CD4-positive, alpha-beta T cell (primary cell): ENCODE data around the gene IQCH. TPM values are rescaled to one million over a fixed set of nuclear protein-coding genes. Genes with fewer than 3 reads are reported as not detected.

Experiments
- ATAC-seq: fragments of 200-7000 bp; cut with Tn5 transposase; one replicate; pipeline ENCODE4 v1.10.0; 2022; ENCODE audit warnings: mild to moderate bottlenecking; ENCODE audit not compliant: poor library complexity
- CTCF ChIA-PET: fragments of 350-600 bp; sonication (Branson Sonifier 250); formaldehyde crosslinking; loops from one replicate; lab custom pipeline; 2021; ENCODE audit warnings: antibody characterized with exemption, inconsistent platforms; lab: Charles Lee
- POLR2A ChIA-PET: fragments of 350-600 bp; sonication (Branson Sonifier 250); formaldehyde crosslinking; loops from one replicate; lab custom pipeline; 2021; ENCODE audit warnings: antibody characterized with exemption, inconsistent platforms; lab: Charles Lee
- DNase-seq, 14 experiments: peaks; one replicate each; pipeline ENCODE4 v3.0.0-alpha.2; 2013 to 2020; ENCODE audit warnings: mixed read lengths in 2 of 14
- H3K27ac ChIP-seq, 2 donors: one replicate each; pipeline versions ENCODE4 v1.5.1 to v1.7.0; 2013; ENCODE audit warnings: low read length in 2 of 2, low read depth in 1 of 2, mild to moderate bottlenecking in 1 of 2
- H3K27me3 ChIP-seq, 2 experiments: 1 replicate in 1 of 2; 2 replicates in 1 of 2; pipeline versions ENCODE4 v1.6.1 to v1.7.0; 2013; ENCODE audit warnings: low read length in 2 of 2, control low read depth in 1 of 2, mild to moderate bottlenecking in 1 of 2, moderate library complexity in 1 of 2; ENCODE audit not compliant: insufficient read depth in 2 of 2, control insufficient read depth in 1 of 2
- H3K36me3 ChIP-seq: one replicate; pipeline ENCODE4 v1.6.1; 2013; ENCODE audit warnings: low read length, control low read depth; ENCODE audit not compliant: insufficient read depth
- H3K4me1 ChIP-seq: one replicate; pipeline ENCODE4 v1.6.1; 2013; ENCODE audit warnings: low read length, control low read depth; ENCODE audit not compliant: insufficient read depth
- H3K4me3 ChIP-seq: one replicate; pipeline ENCODE4 v1.5.1; 2013; ENCODE audit warnings: mild to moderate bottlenecking, low read length, moderate library complexity
- H3K9me3 ChIP-seq, 2 experiments: 1 replicate in 1 of 2; 2 replicates in 1 of 2; pipeline versions ENCODE4 v1.6.1 to v1.7.0; 2013; ENCODE audit warnings: low read length in 2 of 2, mild to moderate bottlenecking in 2 of 2, control low read depth in 1 of 2, moderate library complexity in 1 of 2; ENCODE audit not compliant: control insufficient read depth in 1 of 2, insufficient read depth in 1 of 2
- H3K27ac Mint-ChIP-seq: one replicate; pipeline ENCODE4 v1.8.0; 2020; ENCODE audit warnings: mixed read lengths
- H3K27me3 Mint-ChIP-seq: one replicate; pipeline ENCODE4 v1.8.0; 2021; ENCODE audit warnings: mixed read lengths
- H3K36me3 Mint-ChIP-seq: one replicate; pipeline ENCODE4 v1.8.0; 2021; ENCODE audit warnings: low read depth, mixed read lengths
- H3K4me1 Mint-ChIP-seq: one replicate; pipeline ENCODE4 v1.8.0; 2021; ENCODE audit warnings: low read depth, mixed read lengths
- H3K4me3 Mint-ChIP-seq: one replicate; pipeline ENCODE4 v1.8.0; 2020; ENCODE audit warnings: mild to moderate bottlenecking, mixed read lengths
- H3K9me3 Mint-ChIP-seq: one replicate; pipeline ENCODE4 v1.8.0; 2020; ENCODE audit warnings: mixed read lengths
- intact Hi-C, 2 experiments: fragments of 100-400 bp; cut with DNase I in 1 of 2; cut with micrococcal nuclease in 1 of 2; formaldehyde crosslinking; loops; one replicate each; pipeline versions ENCODE4 v1.15.1 to v1.9.0; 2023 to 2025; cut with DNase I, micrococcal nuclease
- total RNA-seq, 174 experiments: library from RNA in 2 of 174; stranded (reverse) in 2 of 174; gene quantifications; one replicate each; pipeline ENCODE4 v1.2.3 and lab custom pipeline; 2021 to 2026
- TF ChIP-seq, protein P1 (sequence below): fragments of 200-600 bp; IDR thresholded peaks from one replicate; pipeline ENCODE4 v1.8.0; 2022; ENCODE audit warnings: antibody characterized with exemption, mild to moderate bottlenecking

Gene IQCH
- total RNA-seq, 2 experiments from 2014 or later, result 0.85 to 1.3 TPM

DNA sequence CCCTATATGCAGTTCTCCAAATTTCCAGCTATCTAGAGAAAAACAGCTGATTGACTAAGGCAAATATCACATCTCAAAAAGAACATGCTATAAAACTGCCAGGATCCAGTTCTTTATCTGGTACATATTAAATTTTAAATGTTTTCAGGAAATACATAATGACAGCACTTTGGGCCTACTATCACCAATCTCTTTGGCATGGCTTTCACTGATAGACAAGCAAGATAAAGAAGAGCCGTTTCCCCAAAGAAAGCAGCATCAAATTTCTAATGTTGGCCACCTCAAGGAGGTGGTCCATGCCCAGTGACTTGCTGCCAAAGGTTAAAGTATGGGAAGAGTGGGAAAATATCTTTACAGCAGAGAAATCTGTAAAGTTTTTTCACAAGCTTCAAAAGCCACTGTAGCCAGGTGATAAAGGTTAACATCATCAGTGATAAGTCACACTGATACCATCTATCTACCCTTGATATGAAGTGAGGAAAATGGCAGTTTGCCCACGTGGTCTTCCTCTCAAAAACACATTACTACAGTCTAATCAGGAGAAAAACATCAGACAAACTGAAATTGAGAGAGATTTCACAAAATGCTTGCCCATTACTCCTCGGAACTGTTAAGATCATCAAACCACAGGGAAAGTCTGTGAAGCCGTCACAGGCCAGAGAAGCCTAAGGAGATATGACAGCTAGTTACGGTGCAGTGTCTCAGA, 220.0 kb downstream of the IQCH start:
- ATAC-seq, result no peak
- no peak overlapping the region for H3K4me3 Mint-ChIP-seq
- CTCF ChIA-PET, result no interaction called here

DNA sequence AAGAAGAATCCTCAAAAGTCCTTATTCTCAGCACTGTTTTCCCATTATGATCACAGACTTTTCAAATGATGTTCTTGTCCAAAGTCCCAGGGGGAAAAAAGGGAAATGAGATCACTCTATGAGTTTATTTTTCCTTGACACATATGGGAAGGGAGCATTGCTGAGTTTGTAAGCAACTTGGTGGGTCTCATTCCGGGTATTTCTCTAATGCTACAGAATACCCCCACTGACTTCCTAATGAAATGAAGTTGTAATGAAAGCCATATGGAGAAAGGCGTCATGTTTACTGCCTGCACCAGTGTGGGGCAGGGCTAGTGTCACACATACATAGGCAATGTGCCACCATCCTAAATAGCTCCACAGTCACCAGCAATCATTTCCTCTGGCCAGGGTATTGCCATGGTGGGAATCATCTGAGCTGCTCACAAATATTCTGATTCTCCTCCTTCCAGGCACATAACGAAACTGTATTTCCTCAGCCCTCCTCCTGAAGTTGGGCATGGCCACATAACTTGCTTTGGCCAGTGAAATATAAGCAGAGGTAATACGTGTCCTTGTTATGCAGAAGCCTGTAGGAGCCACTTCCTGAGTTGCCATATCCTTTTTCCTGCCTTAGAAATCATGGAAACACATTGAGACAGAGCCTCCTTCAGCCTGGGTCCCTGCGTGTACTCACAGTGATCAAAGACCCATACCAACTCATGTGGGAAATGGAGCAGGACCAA, 225.4 kb downstream of the IQCH start:
- Histone ChIP-seq H3K4me3 (no peak overlapping the region), H3K27me3 (no peaks in the 10 kb centered on the region), H3K4me1 (no peaks in the 10 kb centered on the region), H3K36me3 (no peaks in the 10 kb centered on the region), H3K9me3 (no peaks in the 10 kb centered on the region), H3K27ac (no peak overlapping the region)
- H3K4me1 Mint-ChIP-seq, result peaks cover 12% of the 10 kb centered on the region
- H3K27ac Mint-ChIP-seq, result no peak overlapping the region
- intact Hi-C loops, result loop anchor here in 1 of 2 experiments (10.0 kb wide), 1 partner anchor 85 kb away; no protein-coding TSS in a partner anchor
- TF ChIP-seq, protein P1, sequence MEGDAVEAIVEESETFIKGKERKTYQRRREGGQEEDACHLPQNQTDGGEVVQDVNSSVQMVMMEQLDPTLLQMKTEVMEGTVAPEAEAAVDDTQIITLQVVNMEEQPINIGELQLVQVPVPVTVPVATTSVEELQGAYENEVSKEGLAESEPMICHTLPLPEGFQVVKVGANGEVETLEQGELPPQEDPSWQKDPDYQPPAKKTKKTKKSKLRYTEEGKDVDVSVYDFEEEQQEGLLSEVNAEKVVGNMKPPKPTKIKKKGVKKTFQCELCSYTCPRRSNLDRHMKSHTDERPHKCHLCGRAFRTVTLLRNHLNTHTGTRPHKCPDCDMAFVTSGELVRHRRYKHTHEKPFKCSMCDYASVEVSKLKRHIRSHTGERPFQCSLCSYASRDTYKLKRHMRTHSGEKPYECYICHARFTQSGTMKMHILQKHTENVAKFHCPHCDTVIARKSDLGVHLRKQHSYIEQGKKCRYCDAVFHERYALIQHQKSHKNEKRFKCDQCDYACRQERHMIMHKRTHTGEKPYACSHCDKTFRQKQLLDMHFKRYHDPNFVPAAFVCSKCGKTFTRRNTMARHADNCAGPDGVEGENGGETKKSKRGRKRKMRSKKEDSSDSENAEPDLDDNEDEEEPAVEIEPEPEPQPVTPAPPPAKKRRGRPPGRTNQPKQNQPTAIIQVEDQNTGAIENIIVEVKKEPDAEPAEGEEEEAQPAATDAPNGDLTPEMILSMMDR, result no peak
- H3K27me3 Mint-ChIP-seq, result no peaks in the 10 kb centered on the region
- no peak overlapping the region for H3K4me3 Mint-ChIP-seq
- DNase-seq, result no peak
- CTCF ChIA-PET, result no interaction called here
- ATAC-seq, result no peak
- H3K36me3 Mint-ChIP-seq, result no peaks in the 10 kb centered on the region
- no peaks in the 10 kb centered on the region for H3K9me3 Mint-ChIP-seq
- POLR2A ChIA-PET, result no interaction called here

More for the DNA sequence above, 220.0 kb downstream of the IQCH start:
- no peaks in the 10 kb centered on the region for H3K27me3 Mint-ChIP-seq
- no peak overlapping the region for H3K4me3 ChIP-seq
- no peak for DNase-seq
- H3K27ac ChIP-seq, result no peak overlapping the region
- no peaks in the 10 kb centered on the region for H3K36me3 Mint-ChIP-seq
- POLR2A ChIA-PET, result no interaction called here
- H3K27me3 ChIP-seq, result no peaks in the 10 kb centered on the region
- intact Hi-C loops, result loop anchor here in 1 of 2 experiments (10.0 kb wide), 1 partner anchor 90 kb away; no protein-coding TSS in a partner anchor
- no peak overlapping the region for H3K27ac Mint-ChIP-seq
- TF ChIP-seq, protein P1, result no peak
- no peaks in the 10 kb centered on the region for H3K4me1 ChIP-seq
- H3K9me3 ChIP-seq, result no peaks in the 10 kb centered on the region
- H3K9me3 Mint-ChIP-seq, result no peaks in the 10 kb centered on the region
- H3K36me3 ChIP-seq, result no peaks in the 10 kb centered on the region
- H3K4me1 Mint-ChIP-seq, result no peaks in the 10 kb centered on the region

DNA sequence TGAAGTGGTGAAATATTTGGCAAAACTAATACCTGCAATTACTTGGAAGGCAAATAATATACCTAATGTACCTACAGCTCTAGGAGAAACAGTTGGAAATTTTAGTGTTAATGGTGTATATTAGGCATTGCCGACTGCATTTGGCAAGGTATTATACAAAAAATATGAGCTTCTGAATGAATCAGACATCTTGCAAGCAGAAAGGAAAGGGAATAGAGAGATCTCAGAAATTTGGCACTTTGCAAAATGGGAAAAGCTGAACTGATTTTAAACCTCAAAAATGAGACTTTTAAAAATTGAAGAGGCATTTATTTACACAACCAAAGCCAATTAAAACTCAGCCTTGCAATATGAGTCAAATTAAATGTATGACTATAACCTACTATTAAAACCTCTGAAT, 226.2 kb downstream of the IQCH start:
- Mint-ChIP-seq H3K36me3 (no peaks in the 10 kb centered on the region), H3K4me1 (peaks cover 12% of the 10 kb centered on the region), H3K27me3 (no peaks in the 10 kb centered on the region), H3K4me3 (no peak overlapping the region), H3K27ac (peak overlapping the region; percentile 30), H3K9me3 (no peaks in the 10 kb centered on the region)
- H3K27ac ChIP-seq, result no peak overlapping the region
- H3K27me3 ChIP-seq, result no peaks in the 10 kb centered on the region
- ATAC-seq (no peak), DNase-seq (no peak)
- ChIA-PET POLR2A (no interaction called here), CTCF (no interaction called here)
- H3K4me1 ChIP-seq, result no peaks in the 10 kb centered on the region
- intact Hi-C loops, result no loop called here
- no peak overlapping the region for H3K4me3 ChIP-seq
- H3K9me3 ChIP-seq, result peaks cover 0 to 3% of the 10 kb centered on the region in 2 experiments
- no peaks in the 10 kb centered on the region for H3K36me3 ChIP-seq
- TF ChIP-seq, protein P1, result no peak
